HTR-8/SVneo (cell line): ENCODE data around the gene LEKR1.

Experiments used
- DNase-seq: peaks from one replicate; pipeline ENCODE4 v3.0.0; 2011; ENCODE audit warnings: low spot score, mixed read lengths; ENCODE audit not compliant: insufficient read length
- FAIRE-seq: peaks from 2 replicates; lab custom pipeline; 2011; peaks lifted over from hg19 to GRCh38; lab: Jason Lieb, UNC

The LEKR1 gene

GRCh38 chr3:157040456-157040855 is 214.3 kb downstream of the LEKR1 start:
- no peak for DNase-seq
- FAIRE-seq, result no peak

- FAIRE-seq, result no peak
- no peak for DNase-seq
Measured at GRCh38 chr3:157042226-157042625, 216.1 kb downstream of the LEKR1 start.

GRCh38 chr3:157043771-157044170 is 217.6 kb downstream of the LEKR1 start:
- FAIRE-seq (no peak), DNase-seq (no peak)

- no peak for FAIRE-seq
- no peak for DNase-seq
Measured at GRCh38 chr3:157045238-157045850, 219.2 kb downstream of the LEKR1 start.

GRCh38 chr3:157046520-157046919 is 220.4 kb downstream of the LEKR1 start:
- DNase-seq (no peak), FAIRE-seq (no peak)

GRCh38 chr3:157051055-157051454 is 224.9 kb downstream of the LEKR1 start:
- DNase-seq (no peak), FAIRE-seq (no peak)

GRCh38 chr3:157051591-157051990 is 225.4 kb downstream of the LEKR1 start:
- no peak for DNase-seq
- FAIRE-seq, result no peak

GRCh38 chr3:157056035-157056434 is 229.9 kb downstream of the LEKR1 start:
- FAIRE-seq (no peak), DNase-seq (no peak)

- no peak for DNase-seq
- FAIRE-seq, result no peak
Measured at GRCh38 chr3:157058392-157059071, 232.4 kb downstream of the LEKR1 start.

- FAIRE-seq (no peak), DNase-seq (no peak)
Measured at GRCh38 chr3:157059181-157059580, 233.0 kb downstream of the LEKR1 start.

GRCh38 chr3:157059661-157060060 is 233.5 kb downstream of the LEKR1 start:
- FAIRE-seq, result no peak

GRCh38 chr3:157061265-157061664 is 235.1 kb downstream of the LEKR1 start:
- no peak for DNase-seq
- no peak for FAIRE-seq

More at GRCh38 chr3:157059661-157060060, 233.5 kb downstream of the LEKR1 start:
- DNase-seq, result no peak

- FAIRE-seq, result no peak
Measured at GRCh38 chr3:157063469-157063868, 237.3 kb downstream of the LEKR1 start.

GRCh38 chr3:157063926-157064325 is 237.8 kb downstream of the LEKR1 start:
- no peak for FAIRE-seq
- DNase-seq, result no peak

More at GRCh38 chr3:157063469-157063868, 237.3 kb downstream of the LEKR1 start:
- DNase-seq, result no peak

- DNase-seq, result no peak
- no peak for FAIRE-seq
Measured at GRCh38 chr3:157064402-157064801, 238.2 kb downstream of the LEKR1 start.

- FAIRE-seq (no peak), DNase-seq (no peak)
Measured at GRCh38 chr3:157065201-157065600, 239.0 kb downstream of the LEKR1 start.

- FAIRE-seq (no peak), DNase-seq (no peak)
Measured at GRCh38 chr3:157066335-157067098, 240.4 kb downstream of the LEKR1 start.

GRCh38 chr3:157067114-157067513 is 241.0 kb downstream of the LEKR1 start:
- DNase-seq (no peak), FAIRE-seq (no peak)

GRCh38 chr3:157069406-157069805 is 243.3 kb downstream of the LEKR1 start:
- no peak for DNase-seq
- FAIRE-seq, result no peak

- no peak for DNase-seq
- no peak for FAIRE-seq
Measured at GRCh38 chr3:157069846-157070677, 243.9 kb downstream of the LEKR1 start.
